IMR-90 (cell line): ENCODE data around the gene THRAP3. TPM values are rescaled to one million over a fixed set of nuclear protein-coding genes. Genes with fewer than 3 reads are reported as not detected.

Source experiments
- ATAC-seq: fragments of 200-7000 bp; cut with Tn5 transposase; 2 replicates; pipeline ENCODE4 v1.9.1; 2020; ENCODE audit warnings: low read depth, mild to moderate bottlenecking, moderate library complexity
- BruUV-seq: library from RNA; stranded (reverse); fragments of 400-500 nt; replicated peaks from 2 replicates; lab custom pipeline; 2021; lab: Mats Ljungman, UMichigan
- CTCF ChIA-PET: fragments of 300-600 bp; formaldehyde crosslinking; extraction: SDS; loops from one replicate; lab custom pipeline; 2021; ENCODE audit warnings: antibody characterized with exemption; lab: Yijun Ruan, JAX
- POLR2A ChIA-PET: fragments of 300-600 bp; sonication (Branson Sonifier 250); formaldehyde crosslinking; loops from one replicate; lab custom pipeline; 2022; ENCODE audit warnings: antibody characterized with exemption; ENCODE audit not compliant: unreplicated experiment; lab: Charles Lee
- DNase-seq: peaks from one replicate; pipeline ENCODE4 v3.0.0; 2013
- H2AFZ ChIP-seq: replicated peaks from 2 replicates; pipeline ENCODE3; 2013; ENCODE audit warnings: low read length, mild to moderate bottlenecking; ENCODE audit not compliant: poor library complexity
- H2AK5ac ChIP-seq: 2 replicates; pipeline ENCODE4 v1.6.1; 2013; ENCODE audit warnings: low read depth, low read length, inconsistent platforms
- H2AK9ac ChIP-seq: replicated peaks from 2 replicates; pipeline ENCODE3; 2013; ENCODE audit warnings: mild to moderate bottlenecking, low read depth, low read length, moderate library complexity; ENCODE audit not compliant: poor library complexity
- H2BK120ac ChIP-seq: 2 replicates; pipeline ENCODE4 v1.6.1; 2013; ENCODE audit warnings: low read depth, low read length, inconsistent platforms
- H2BK15ac ChIP-seq: 3 replicates; pipeline ENCODE4 v1.6.1; 2013; ENCODE audit warnings: low read depth, low read length, inconsistent platforms
- H2BK20ac ChIP-seq: 2 replicates; pipeline ENCODE4 v1.6.1; 2013; ENCODE audit warnings: low read depth, mild to moderate bottlenecking, inconsistent platforms, low read length, moderate library complexity
- H2BK5ac ChIP-seq: 2 replicates; pipeline ENCODE4 v1.6.1; 2013; ENCODE audit warnings: mild to moderate bottlenecking, low read depth, low read length, inconsistent platforms; ENCODE audit not compliant: poor library complexity, severe bottlenecking
- H3K14ac ChIP-seq: replicated peaks from 2 replicates; pipeline ENCODE4 v1.6.1; 2013; ENCODE audit warnings: low read depth, low read length, inconsistent platforms
- H3K18ac ChIP-seq: 2 replicates; pipeline ENCODE4 v1.6.1; 2013; ENCODE audit warnings: low read depth, low read length, control low read depth
- H3K23ac ChIP-seq: 2 replicates; pipeline ENCODE4 v1.6.1; 2013; ENCODE audit warnings: low read depth, low read length, inconsistent platforms
- H3K27ac ChIP-seq: 2 replicates; pipeline ENCODE4 v1.5.1; 2013; ENCODE audit warnings: mild to moderate bottlenecking, control low read depth, low read length; ENCODE audit not compliant: insufficient read depth
- H3K27me3 ChIP-seq: 2 replicates; pipeline ENCODE4 v1.6.1; 2013; ENCODE audit warnings: low read length; ENCODE audit not compliant: control insufficient read depth, insufficient read depth
- H3K36me3 ChIP-seq: 2 replicates; pipeline ENCODE4 v1.6.1; 2013; ENCODE audit warnings: low read length, mixed read lengths; ENCODE audit not compliant: control insufficient read depth, insufficient read depth
- H3K4ac ChIP-seq: 2 replicates; pipeline ENCODE4 v1.6.1; 2013; ENCODE audit warnings: low read depth, low read length, inconsistent platforms
- H3K4me1 ChIP-seq: 2 replicates; pipeline ENCODE4 v1.6.1; 2013; ENCODE audit warnings: low read length, mixed read lengths; ENCODE audit not compliant: control insufficient read depth, insufficient read depth
- H3K4me2 ChIP-seq: 2 replicates; pipeline ENCODE4 v1.6.1; 2013; ENCODE audit warnings: low read depth, mild to moderate bottlenecking, control low read depth, low read length, moderate library complexity
- H3K4me3 ChIP-seq: 2 replicates; pipeline ENCODE4 v1.5.1; 2013; ENCODE audit warnings: low read depth, mild to moderate bottlenecking, control low read depth, low read length, moderate library complexity; ENCODE audit not compliant: insufficient read depth
- H3K56ac ChIP-seq: 2 replicates; pipeline ENCODE4 v1.6.1; 2013; ENCODE audit warnings: low read length, inconsistent platforms; ENCODE audit not compliant: insufficient read depth; ENCODE audit errors: extremely low read depth
- H3K79me1 ChIP-seq, 2 experiments: 2 replicates each; pipeline ENCODE4 v1.6.1; 2013; ENCODE audit warnings: low read length in 2 of 2, inconsistent platforms in 1 of 2, low read depth in 1 of 2
- H3K9ac ChIP-seq: 2 replicates; pipeline ENCODE4 v1.6.1; 2013; ENCODE audit warnings: low read depth, low read length, control low read depth
- H3K9me1 ChIP-seq: 2 replicates; pipeline ENCODE4 v1.6.1; 2013; ENCODE audit warnings: low read length, inconsistent platforms; ENCODE audit not compliant: insufficient read depth
- H3K9me3 ChIP-seq: 2 replicates; pipeline ENCODE4 v1.6.1; 2013; ENCODE audit warnings: low read length; ENCODE audit not compliant: control insufficient read depth, insufficient read depth
- H4K20me1 ChIP-seq: 2 replicates; pipeline ENCODE4 v1.6.1; 2013; ENCODE audit warnings: low read length, inconsistent platforms; ENCODE audit not compliant: insufficient read depth
- H4K5ac ChIP-seq: 2 replicates; pipeline ENCODE4 v1.6.1; 2013; ENCODE audit warnings: mild to moderate bottlenecking, low read depth, low read length, control low read depth
- H4K8ac ChIP-seq, 2 experiments: 2 replicates each; pipeline ENCODE4 v1.6.1; 2013; ENCODE audit warnings: low read depth in 2 of 2, low read length in 2 of 2, control low read depth in 1 of 2, inconsistent platforms in 1 of 2
- H4K91ac ChIP-seq: 2 replicates; pipeline ENCODE4 v1.6.1; 2013; ENCODE audit warnings: low read depth, low read length, inconsistent platforms; ENCODE audit not compliant: insufficient read depth
- CTCF ChIP-seq: conservative IDR thresholded peaks from 2 replicates; pipeline ENCODE4 v1.5.1; 2012; ENCODE audit warnings: mild to moderate bottlenecking, low read depth, low read length, improper control_type of control experiment
- ELK1 ChIP-seq: fragments of 150-350 bp; IDR thresholded peaks from 2 replicates; pipeline ENCODE4 v1.6.1; 2016; ENCODE audit warnings: low read depth, mild to moderate bottlenecking, low read length, moderate library complexity, borderline replicate concordance
- FOS ChIP-seq: fragments of 150-350 bp; IDR thresholded peaks from 2 replicates; pipeline ENCODE4 v1.6.1; 2016; ENCODE audit warnings: low read depth, low read length
- MAFK ChIP-seq: IDR thresholded peaks from 2 replicates; pipeline ENCODE4 v1.6.1; 2012; ENCODE audit warnings: low read depth, low read length, improper control_type of control experiment
- MAZ ChIP-seq: IDR thresholded peaks from 2 replicates; pipeline ENCODE4 v1.6.1; 2012; ENCODE audit warnings: low read depth, mild to moderate bottlenecking, low read length, improper control_type of control experiment, moderate library complexity, borderline replicate concordance
- MXI1 ChIP-seq: IDR thresholded peaks from 2 replicates; pipeline ENCODE4 v1.6.1; 2012; ENCODE audit warnings: low read depth, mild to moderate bottlenecking, low read length, moderate library complexity, borderline replicate concordance
- NFE2L2 ChIP-seq: fragments of 150-350 bp; IDR thresholded peaks from 2 replicates; pipeline ENCODE4 v1.6.1; 2016; ENCODE audit warnings: low read depth, mild to moderate bottlenecking, low read length
- POLR2A ChIP-seq: IDR thresholded peaks from 2 replicates; pipeline ENCODE4 v1.6.1; 2012; ENCODE audit warnings: mild to moderate bottlenecking, low read depth, low read length
- RAD21 ChIP-seq: IDR thresholded peaks from 2 replicates; pipeline ENCODE4 v1.6.1; 2012; ENCODE audit warnings: low read length, improper control_type of control experiment
- SMC3 ChIP-seq: fragments of 150-350 bp; IDR thresholded peaks from 2 replicates; pipeline ENCODE4 v1.6.1; 2016; ENCODE audit warnings: low read depth, mild to moderate bottlenecking, antibody characterized with exemption, low read length, moderate library complexity
- USF2 ChIP-seq: fragments of 150-350 bp; IDR thresholded peaks from 2 replicates; pipeline ENCODE4 v1.6.1; 2017; ENCODE audit warnings: mild to moderate bottlenecking, antibody characterized with exemption, low read length, low read depth
- WGBS, 2 experiments: methylation state at CpG; one replicate each; pipeline versions ENCODE4 v1.1.5 to v1.1.7; 2013; ENCODE audit warnings: missing lambda C conversion rate in 2 of 2; ENCODE audit not compliant: insufficient read length in 1 of 2; ENCODE audit errors: extremely low coverage in 2 of 2; 5-methylcytosine and 5-hydroxymethylcytosine counted together
- dilution Hi-C: fragments of 300-500 bp; cut with HindIII; formaldehyde crosslinking; loops from one replicate; pipeline ENCODE4 v1.14.3; 2018; ENCODE audit warnings: low sequenced_read_pairs; ENCODE audit not compliant: unreplicated experiment
- in situ Hi-C: fragments of 300-500 bp; cut with MboI; formaldehyde crosslinking; loops from 3 replicates; pipeline ENCODE4 v1.14.3; 2019; ENCODE audit warnings: low sequenced_read_pairs, inconsistent platforms, mixed read lengths
- intact Hi-C: fragments of 100-400 bp; cut with micrococcal nuclease; formaldehyde crosslinking; loops from 2 replicates; pipeline ENCODE4 v1.10.0; 2022
- polyA plus RNA-seq, 3 experiments: library from polyadenylated mRNA; depleted of rRNA; stranded (reverse); fragments of >200 nt; gene quantifications; 2 replicates each; pipeline ENCODE4 v1.2.3, GENCODE V29; 2012; ENCODE audit warnings: low replicate concordance in 1 of 3
- total RNA-seq: library from RNA; depleted of rRNA; stranded (reverse); fragments of >200 nt; gene quantifications from 2 replicates; pipeline ENCODE4 v1.2.3, GENCODE V29; 2012

THRAP3 gene
- total and polyA plus RNA-seq, 2 of the 4 experiments (the other 2 are of a cell fraction), result 60.6 to 66.5 TPM

- CTCF ChIA-PET, result no interaction called here
- 91% methylated on average over 13 of the region's 19 CpGs; no CpG with 5 or more reads in 1 of the 2 experiments for WGBS, 2 experiments
- no peak for TF ChIP-seq POLR2A
- TF ChIP-seq NFE2L2, result no peak
- no peak for TF ChIP-seq USF2
- TF ChIP-seq MXI1, result no peak
- TF ChIP-seq RAD21, result no peak
- TF ChIP-seq ELK1, result no peak
- no peak for TF ChIP-seq SMC3
- TF ChIP-seq MAZ, result no peak
- TF ChIP-seq FOS, result no peak
- no peak for TF ChIP-seq MAFK
- no peak for TF ChIP-seq CTCF
Observed at GRCh38 chr1:36179220-36179600, 45.0 kb upstream of the THRAP3 start.

More at GRCh38 chr1:36179220-36179600, 45.0 kb upstream of the THRAP3 start:
- H4K91ac ChIP-seq, result no peak overlapping the region
- H2BK20ac ChIP-seq, result no peak overlapping the region
- in situ Hi-C loops, result no loop called here
- no peaks in the 10 kb centered on the region for H3K27me3 ChIP-seq
- peaks cover 35% of the 10 kb centered on the region for H4K20me1 ChIP-seq
- H3K4me3 ChIP-seq, result no peak overlapping the region
- no peak overlapping the region for H2BK5ac ChIP-seq
- peaks cover 2% of the 10 kb centered on the region; the same call in 1 of the 2 replicates for H3K4me1 ChIP-seq
- H2AK5ac ChIP-seq, result no peak overlapping the region
- DNase-seq (no peak), ATAC-seq (no peak)
- H2AK9ac ChIP-seq, result no peak overlapping the region
- H3K9ac ChIP-seq, result no peak overlapping the region
- no peak overlapping the region for H3K23ac ChIP-seq
- H3K56ac ChIP-seq, result no peak overlapping the region
- H3K4ac ChIP-seq, result no peak overlapping the region
- H3K9me3 ChIP-seq, result no peaks in the 10 kb centered on the region
- no peak overlapping the region for H3K14ac ChIP-seq
- no peak overlapping the region for H2AFZ ChIP-seq
- POLR2A ChIA-PET, result no interaction called here
- H3K4me2 ChIP-seq, result no peak overlapping the region
- peaks cover 32 to 61% of the 10 kb centered on the region in 2 experiments for H3K79me1 ChIP-seq
- H2BK120ac ChIP-seq, result no peak overlapping the region
- intact Hi-C loops, result no loop called here
- no peak overlapping the region for H4K5ac ChIP-seq
- no peak overlapping the region for H2BK15ac ChIP-seq
- no peak overlapping the region for H3K18ac ChIP-seq
- H3K9me1 ChIP-seq, result no peaks in the 10 kb centered on the region; the same call in 1 of the 2 replicates
- peaks cover 75% of the 10 kb centered on the region for H3K36me3 ChIP-seq
- no peak overlapping the region for H4K8ac ChIP-seq
- BruUV-seq, result no TSS peak
- H3K27ac ChIP-seq, result no peak overlapping the region
- dilution Hi-C loops, result no loop called here
